Progenitor cell of endocrine pancreas (in vitro differentiated cells): ENCODE results near the gene CDK14. TPM values are rescaled to one million over a fixed set of nuclear protein-coding genes. Genes with fewer than 3 reads are reported as not detected.

Experiments used
- DNase-seq: peaks from one replicate; pipeline ENCODE4 v3.0.0; 2021; ENCODE audit warnings: low spot score; ENCODE audit not compliant: unreplicated experiment
- H3K27ac Mint-ChIP-seq: 2 replicates; pipeline ENCODE4 v1.8.0; 2021; ENCODE audit warnings: mild to moderate bottlenecking, moderate library complexity, mixed read lengths
- H3K27me3 Mint-ChIP-seq: 2 replicates; pipeline ENCODE4 v1.8.0; 2021; ENCODE audit warnings: mixed read lengths
- H3K36me3 Mint-ChIP-seq: 2 replicates; pipeline ENCODE4 v1.8.0; 2022; ENCODE audit warnings: mixed read lengths; ENCODE audit not compliant: insufficient read depth
- H3K4me1 Mint-ChIP-seq: 2 replicates; pipeline ENCODE4 v1.8.0; 2021; ENCODE audit warnings: low read depth, mixed read lengths
- H3K4me3 Mint-ChIP-seq: 2 replicates; pipeline ENCODE4 v1.8.0; 2021; ENCODE audit warnings: low read depth, mild to moderate bottlenecking, moderate library complexity, mixed read lengths
- H3K9me3 Mint-ChIP-seq: 2 replicates; pipeline ENCODE4 v1.8.0; 2021; ENCODE audit warnings: low read depth, mixed read lengths
- CTCF ChIP-seq: fragments of 200-600 bp; sonication (generic); IDR thresholded peaks from one replicate; pipeline ENCODE4 v1.5.0; 2021; ENCODE audit warnings: antibody characterized with exemption, mild to moderate bottlenecking; ENCODE audit not compliant: unreplicated experiment
- total RNA-seq: library from RNA; stranded (reverse); gene quantifications from 2 replicates; pipeline ENCODE4 v1.2.1, GENCODE V29; 2021

The CDK14 gene
- total RNA-seq, 1 donor from 2014 or later = 117 TPM

- no peak for DNase-seq
- peaks cover 15% of the 10 kb centered on the region for H3K4me1 Mint-ChIP-seq
- peaks cover 35% of the 10 kb centered on the region for H3K36me3 Mint-ChIP-seq
- H3K27me3 Mint-ChIP-seq = no peaks in the 10 kb centered on the region
- H3K9me3 Mint-ChIP-seq = peaks cover 13% of the 10 kb centered on the region
- no peak overlapping the region for H3K4me3 Mint-ChIP-seq
- no peak overlapping the region for H3K27ac Mint-ChIP-seq
- TF ChIP-seq CTCF = no peak
Measured at GRCh38 chr7:90747516-90747915, 151.4 kb downstream of the CDK14 start.

- TF ChIP-seq CTCF = no peak
- H3K27ac Mint-ChIP-seq = peak overlapping the region; percentile 29
- H3K36me3 Mint-ChIP-seq = peaks cover 46% of the 10 kb centered on the region
- no peaks in the 10 kb centered on the region for H3K27me3 Mint-ChIP-seq
- no peak overlapping the region for H3K4me3 Mint-ChIP-seq
- H3K4me1 Mint-ChIP-seq = peaks cover 12% of the 10 kb centered on the region
- no peak for DNase-seq
- peaks cover 17% of the 10 kb centered on the region for H3K9me3 Mint-ChIP-seq
Measured at GRCh38 chr7:90749262-90749661, 153.1 kb downstream of the CDK14 start.

GRCh38 chr7:90749774-90750173 lies 153.7 kb downstream of the CDK14 start:
- peak; percentile 26 for TF ChIP-seq CTCF
- H3K4me1 Mint-ChIP-seq = peaks cover 12% of the 10 kb centered on the region
- no peak overlapping the region for H3K4me3 Mint-ChIP-seq
- no peak for DNase-seq
- peaks cover 49% of the 10 kb centered on the region for H3K36me3 Mint-ChIP-seq
- H3K9me3 Mint-ChIP-seq = peaks cover 17% of the 10 kb centered on the region
- no peaks in the 10 kb centered on the region for H3K27me3 Mint-ChIP-seq
- H3K27ac Mint-ChIP-seq = no peak overlapping the region

GRCh38 chr7:90751595-90751994 lies 155.5 kb downstream of the CDK14 start:
- H3K4me3 Mint-ChIP-seq = no peak overlapping the region

GRCh38 chr7:90752051-90752450 lies 155.9 kb downstream of the CDK14 start:
- Mint-ChIP-seq H3K9me3 (peaks cover 15% of the 10 kb centered on the region), H3K36me3 (peaks cover 43% of the 10 kb centered on the region), H3K4me3 (no peak overlapping the region), H3K27ac (no peak overlapping the region), H3K27me3 (no peaks in the 10 kb centered on the region), H3K4me1 (peaks cover 4% of the 10 kb centered on the region)
- no peak for DNase-seq
- no peak for TF ChIP-seq CTCF

More at GRCh38 chr7:90751595-90751994, 155.5 kb downstream of the CDK14 start:
- H3K9me3 Mint-ChIP-seq = peaks cover 15% of the 10 kb centered on the region
- H3K36me3 Mint-ChIP-seq = peaks cover 43% of the 10 kb centered on the region
- H3K4me1 Mint-ChIP-seq = peaks cover 4% of the 10 kb centered on the region
- no peak overlapping the region for H3K27ac Mint-ChIP-seq
- no peak for TF ChIP-seq CTCF
- H3K27me3 Mint-ChIP-seq = no peaks in the 10 kb centered on the region
- no peak for DNase-seq
